AG09319 (cell line): ENCODE results near the gene RAB3A.
"Not testable (repeated sequence)": the region's sequence is repeated elsewhere in the genome, so short reads cannot be mapped to it uniquely, and the experiment has no call there.

ENCODE experiments used
- DNase-seq: peaks from one replicate; pipeline ENCODE4 v3.0.0-alpha.2; 2010; ENCODE audit warnings: low read depth; ENCODE audit errors: extremely low read depth
- CTCF ChIP-seq: IDR thresholded peaks from 2 replicates; pipeline ENCODE4 v1.5.1; 2011; ENCODE audit warnings: low read depth, mild to moderate bottlenecking, inconsistent platforms, low read length, moderate library complexity

The RAB3A gene

GRCh38 chr19:18214779-18215433 lies 11.1 kb upstream of the RAB3A start:
- no peak for TF ChIP-seq CTCF
- DNase-seq = no peak

DNA sequence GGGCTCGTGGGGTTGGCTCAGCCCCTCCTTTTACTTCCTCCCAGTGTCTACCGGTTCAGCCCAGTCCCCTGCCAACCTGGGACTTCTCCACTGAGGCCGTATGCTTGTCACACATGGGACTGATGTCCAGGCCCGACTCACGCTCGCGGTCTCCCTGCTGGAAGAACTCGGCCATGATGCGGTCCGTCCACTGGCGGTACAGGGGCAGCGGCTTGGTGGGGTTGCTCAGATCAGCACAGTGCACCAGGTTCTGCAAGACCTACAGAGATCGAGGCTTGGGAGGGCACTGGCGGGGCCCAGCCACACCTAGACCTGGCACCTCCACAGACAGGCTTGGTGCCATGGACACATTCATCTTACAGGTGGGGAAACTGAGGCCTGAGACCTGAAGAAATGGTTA lies 7.8 kb upstream of the RAB3A start:
- no peak for TF ChIP-seq CTCF

GRCh38 chr19:18209912-18210311 lies 6.1 kb upstream of the RAB3A start:
- DNase-seq = not testable (repeated sequence)

More for the DNA sequence above, 7.8 kb upstream of the RAB3A start:
- no peak for DNase-seq

DNA sequence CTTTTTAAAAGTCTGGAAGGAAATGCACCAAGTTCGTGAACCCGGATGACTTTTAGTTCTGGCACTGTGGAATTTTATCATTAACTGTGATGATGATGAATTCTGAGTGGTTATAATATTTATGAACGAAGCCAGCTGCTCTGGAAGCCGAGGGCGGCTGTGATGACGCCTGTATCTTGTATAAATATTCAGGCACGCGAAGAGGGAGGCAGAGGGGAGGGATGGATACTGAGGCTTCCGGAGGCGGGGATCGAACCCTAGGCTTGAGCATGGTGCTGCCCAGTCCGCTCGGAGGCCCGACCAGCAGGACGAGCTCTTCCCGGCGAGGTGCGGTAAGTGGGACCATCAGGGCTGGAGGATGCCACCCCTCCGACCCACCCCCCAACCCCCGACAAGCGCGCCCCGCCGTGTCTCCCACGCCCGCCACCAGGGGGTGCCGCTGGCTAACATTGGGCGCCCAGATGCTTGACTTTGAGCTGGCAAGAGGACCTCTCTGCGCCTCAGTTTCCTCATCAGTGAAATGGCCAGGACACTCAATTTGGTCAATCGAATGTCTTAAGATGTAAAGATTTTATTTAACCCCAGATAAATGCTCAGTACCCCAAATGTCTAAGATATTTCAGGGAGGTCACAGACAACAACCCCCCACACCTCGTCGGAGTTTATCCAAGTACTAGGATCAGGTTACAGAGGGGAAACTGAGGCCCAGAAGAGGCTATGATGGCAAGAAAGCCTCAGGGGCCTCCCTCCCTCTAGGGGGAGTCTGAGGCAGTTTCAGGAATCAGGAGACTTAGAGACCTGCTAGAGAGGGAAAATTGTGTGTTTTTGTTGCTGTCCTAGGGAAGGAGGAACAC lies 4.5 kb upstream of the RAB3A start:
- peak; percentile 61 for DNase-seq
- TF ChIP-seq CTCF = peak; percentile 43

DNA sequence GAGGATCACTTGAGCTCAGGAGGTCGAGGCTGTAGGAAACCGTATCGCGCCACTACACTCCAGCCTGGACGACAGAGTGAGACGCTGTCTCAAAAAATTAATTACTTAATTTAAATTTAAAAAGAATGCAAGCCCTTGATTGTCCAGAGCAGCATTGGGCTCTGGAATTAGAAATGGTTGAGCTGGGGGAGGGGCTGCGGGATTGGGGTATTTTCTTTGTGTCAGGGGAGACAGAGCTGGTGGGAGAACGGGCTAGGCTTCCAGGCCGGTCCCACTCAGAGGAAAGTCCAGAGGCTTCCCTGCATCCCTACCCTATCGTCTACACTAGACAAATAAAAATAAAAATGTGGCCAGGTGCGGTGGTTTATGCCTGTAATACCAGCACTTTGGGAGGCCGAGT lies 2.2 kb upstream of the RAB3A start:
- TF ChIP-seq CTCF = no peak
- no peak for DNase-seq

DNA sequence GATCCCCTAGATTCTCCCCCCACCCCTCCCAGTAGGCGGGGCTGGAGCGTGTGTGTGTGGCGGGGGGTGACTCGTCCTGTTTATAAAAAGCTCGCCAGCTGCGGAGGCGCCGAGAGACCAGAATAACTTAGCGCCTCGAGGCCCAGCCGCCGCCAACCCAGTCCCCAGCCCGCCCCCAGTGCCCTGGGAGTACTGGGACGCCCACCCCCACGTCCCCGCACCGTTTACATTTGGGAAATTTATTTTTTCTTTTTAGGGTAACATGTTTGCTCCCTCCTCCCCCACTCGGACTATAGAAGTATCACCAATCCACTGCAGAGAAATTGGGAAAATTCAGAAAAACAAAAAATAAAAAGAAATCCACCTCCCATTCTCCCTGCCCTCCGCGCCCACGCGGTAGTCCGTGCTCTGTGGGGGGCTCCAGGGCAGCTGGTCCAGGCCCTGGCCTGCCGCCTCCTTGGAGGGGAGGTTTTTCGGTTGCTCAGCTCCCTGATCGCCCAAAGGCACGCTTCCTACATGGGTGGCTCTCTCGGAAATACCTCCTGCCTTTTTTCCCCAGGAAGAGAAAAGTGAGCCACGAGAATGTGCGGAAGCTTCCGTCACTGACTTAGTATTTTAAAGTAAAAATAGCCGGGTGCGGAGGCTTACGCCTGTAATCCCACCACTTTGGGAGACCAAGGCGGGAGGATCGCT lies 1.5 kb upstream of the RAB3A start:
- DNase-seq = peak; percentile 55
- no peak for TF ChIP-seq CTCF

- no peak for TF ChIP-seq CTCF
Measured at GRCh38 chr19:18204394-18205199, 755 bp upstream of the RAB3A start.

More at GRCh38 chr19:18204394-18205199, 755 bp upstream of the RAB3A start:
- no peak for DNase-seq
